ENCODE results near the gene PLEKHG5. TPM values are rescaled to one million over a fixed set of nuclear protein-coding genes. Genes with fewer than 3 reads are reported as not detected.

Gene PLEKHG5
- total RNA-seq, 6 donors from 2014 or later: 5.0 to 31.4 (median 12.6) TPM

DNA sequence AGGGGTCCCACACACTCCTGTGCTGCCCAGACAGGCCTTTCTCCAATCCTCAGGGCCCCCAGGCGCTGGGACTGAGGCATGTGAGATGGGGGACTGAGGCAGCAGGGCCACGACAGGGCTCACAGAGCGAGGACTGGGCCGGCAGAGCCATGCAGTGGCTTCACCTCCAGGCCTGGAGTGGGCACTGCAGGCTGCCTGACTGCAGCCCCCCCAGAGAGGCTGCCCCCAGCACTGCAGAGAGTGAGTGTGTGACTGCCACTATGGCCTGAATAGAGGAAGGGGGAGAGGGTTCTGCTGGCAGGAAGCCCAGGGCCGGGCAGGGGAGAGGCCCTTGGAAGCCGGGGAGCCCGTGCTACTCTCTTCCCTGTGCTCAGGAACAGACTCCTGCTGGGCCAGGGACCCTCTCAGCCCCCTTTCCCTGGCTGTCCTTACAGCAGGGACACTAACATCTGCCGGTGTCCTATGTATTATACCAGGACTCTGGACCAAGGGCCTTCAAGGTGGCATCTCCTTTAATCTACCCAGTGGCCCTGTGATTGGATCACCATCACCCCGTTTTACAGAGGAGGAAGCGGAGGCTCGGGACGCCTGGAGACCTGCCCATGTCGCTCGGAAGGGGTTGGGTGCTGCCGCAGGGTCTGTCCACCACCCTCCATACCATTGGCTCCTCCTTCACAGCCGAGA lies 20.2 kb upstream of the PLEKHG5 start:
- H3K27me3 ChIP-seq: no peaks in the 10 kb centered on the region
- H3K4me1 ChIP-seq: no peaks in the 10 kb centered on the region
- no peaks in the 10 kb centered on the region for H3K36me3 ChIP-seq
- 80 to 88% methylated on average over 9 to 10 of the region's 16 CpGs for WGBS, 2 donors
- TF ChIP-seq POLR2A (IDR thresholded peaks at IDR 0.05) (no peak), POLR2AphosphoS5 (IDR thresholded peaks at IDR 0.05) (no peak), EP300 (IDR thresholded peaks at IDR 0.05) (no peak)
- TF ChIP-seq, protein P1, sequence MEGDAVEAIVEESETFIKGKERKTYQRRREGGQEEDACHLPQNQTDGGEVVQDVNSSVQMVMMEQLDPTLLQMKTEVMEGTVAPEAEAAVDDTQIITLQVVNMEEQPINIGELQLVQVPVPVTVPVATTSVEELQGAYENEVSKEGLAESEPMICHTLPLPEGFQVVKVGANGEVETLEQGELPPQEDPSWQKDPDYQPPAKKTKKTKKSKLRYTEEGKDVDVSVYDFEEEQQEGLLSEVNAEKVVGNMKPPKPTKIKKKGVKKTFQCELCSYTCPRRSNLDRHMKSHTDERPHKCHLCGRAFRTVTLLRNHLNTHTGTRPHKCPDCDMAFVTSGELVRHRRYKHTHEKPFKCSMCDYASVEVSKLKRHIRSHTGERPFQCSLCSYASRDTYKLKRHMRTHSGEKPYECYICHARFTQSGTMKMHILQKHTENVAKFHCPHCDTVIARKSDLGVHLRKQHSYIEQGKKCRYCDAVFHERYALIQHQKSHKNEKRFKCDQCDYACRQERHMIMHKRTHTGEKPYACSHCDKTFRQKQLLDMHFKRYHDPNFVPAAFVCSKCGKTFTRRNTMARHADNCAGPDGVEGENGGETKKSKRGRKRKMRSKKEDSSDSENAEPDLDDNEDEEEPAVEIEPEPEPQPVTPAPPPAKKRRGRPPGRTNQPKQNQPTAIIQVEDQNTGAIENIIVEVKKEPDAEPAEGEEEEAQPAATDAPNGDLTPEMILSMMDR (IDR thresholded peaks at IDR 0.05): no peak
- no peak overlapping the region for H3K27ac ChIP-seq
- H3K4me3 ChIP-seq: no peak overlapping the region
- DNase-seq (peak in 1 of 2 donors; percentile 59), ATAC-seq (ENCODE audit: low FRiP score in 2 of 2) (no peak)
- no peaks in the 10 kb centered on the region for H3K9me3 ChIP-seq

DNA sequence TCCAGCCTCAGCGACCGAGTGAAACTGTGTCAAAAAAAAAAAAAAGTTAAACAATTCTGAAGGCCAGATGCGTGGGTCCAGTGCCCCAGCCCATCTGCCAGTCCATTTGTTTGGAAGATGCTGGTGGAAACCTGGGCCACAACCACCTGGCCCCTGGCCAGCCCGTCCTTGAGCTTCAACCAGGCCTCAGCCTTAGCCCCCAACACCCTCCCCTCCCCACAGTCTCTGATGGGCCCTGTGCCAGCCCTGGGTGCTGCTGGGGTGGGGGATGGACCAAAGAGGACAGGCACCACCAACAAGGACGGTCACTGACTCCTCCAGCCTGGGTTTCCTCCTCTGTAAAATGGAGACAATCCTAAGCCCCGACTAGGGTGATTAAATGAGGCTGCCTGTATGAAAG lies 19.6 kb upstream of the PLEKHG5 start:
- Histone ChIP-seq H3K36me3 (no peaks in the 10 kb centered on the region), H3K27ac (no peak overlapping the region), H3K9me3 (no peaks in the 10 kb centered on the region), H3K27me3 (no peaks in the 10 kb centered on the region), H3K4me3 (no peak overlapping the region), H3K4me1 (no peaks in the 10 kb centered on the region)
- 83 to 85% methylated on average over 5 to 6 of the region's 6 CpGs for WGBS, 2 donors
- DNase-seq: no peak
- TF ChIP-seq POLR2AphosphoS5 (IDR thresholded peaks at IDR 0.05) (no peak), POLR2A (IDR thresholded peaks at IDR 0.05) (no peak), EP300 (IDR thresholded peaks at IDR 0.05) (no peak)
- TF ChIP-seq, protein P1 (IDR thresholded peaks at IDR 0.05): no peak
- no peak for ATAC-seq (ENCODE audit: low FRiP score in 2 of 2)

DNA sequence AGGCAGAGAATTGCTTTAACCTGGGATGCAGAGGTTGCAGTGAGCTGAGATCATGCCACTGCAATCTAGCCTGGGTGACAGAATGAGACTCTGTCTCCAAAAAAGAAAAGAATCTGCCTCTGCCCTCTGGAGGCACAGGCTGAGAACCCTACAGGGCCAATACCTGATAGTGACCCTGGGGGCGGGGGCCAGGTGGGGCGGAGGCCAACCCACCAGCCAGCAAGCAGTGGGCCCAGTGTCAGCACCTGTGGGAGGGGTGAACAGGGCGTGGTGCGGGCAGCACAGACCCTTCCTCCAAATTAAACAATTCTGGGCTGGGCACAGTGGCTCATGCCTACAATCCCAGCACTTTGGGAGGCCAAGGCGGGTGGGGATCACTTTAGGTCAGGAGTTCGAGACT lies 19.0 kb upstream of the PLEKHG5 start:
- ATAC-seq (ENCODE audit: low FRiP score in 2 of 2) (no peak), DNase-seq (peak in 1 of 2 donors; percentile 60)
- H3K4me3 ChIP-seq: no peak overlapping the region
- 79 to 88% methylated on average over 4 to 6 of the region's 6 CpGs for WGBS, 2 donors
- TF ChIP-seq POLR2A (IDR thresholded peaks at IDR 0.05) (no peak), POLR2AphosphoS5 (IDR thresholded peaks at IDR 0.05) (no peak), EP300 (IDR thresholded peaks at IDR 0.05) (no peak)
- TF ChIP-seq, protein P1 (IDR thresholded peaks at IDR 0.05): no peak
- no peaks in the 10 kb centered on the region for H3K4me1 ChIP-seq
- H3K27me3 ChIP-seq: no peaks in the 10 kb centered on the region
- H3K9me3 ChIP-seq: no peaks in the 10 kb centered on the region
- H3K27ac ChIP-seq: no peak overlapping the region
- no peaks in the 10 kb centered on the region for H3K36me3 ChIP-seq

DNA sequence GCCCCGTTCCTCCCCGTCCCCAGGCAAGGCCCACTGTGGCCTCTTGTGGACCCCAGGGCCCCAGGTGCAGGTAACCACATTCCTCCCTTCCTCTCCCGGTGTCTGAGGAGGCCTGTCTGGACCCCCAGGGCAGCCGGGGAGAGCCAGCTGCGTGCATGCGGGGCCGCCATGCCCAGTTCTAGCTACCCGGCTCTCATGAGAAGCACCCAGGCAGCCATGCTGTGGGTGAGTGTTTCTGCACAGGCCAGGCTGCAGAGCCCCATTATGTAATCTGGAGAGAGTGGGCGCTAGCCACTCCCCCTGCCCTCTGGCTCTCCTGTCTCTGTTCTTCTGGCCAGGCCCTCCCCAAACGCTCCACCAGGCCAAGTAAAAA lies 18.4 kb upstream of the PLEKHG5 start:
- ATAC-seq (ENCODE audit: low FRiP score in 2 of 2) (peak in 1 of 2 donors; percentile 46), DNase-seq (peak in 1 of 2 donors; percentile 69)
- H3K4me1 ChIP-seq: no peaks in the 10 kb centered on the region
- H3K9me3 ChIP-seq: no peaks in the 10 kb centered on the region
- no peak overlapping the region for H3K27ac ChIP-seq
- TF ChIP-seq EP300 (IDR thresholded peaks at IDR 0.05): no peak
- no peak for TF ChIP-seq POLR2AphosphoS5 (IDR thresholded peaks at IDR 0.05)
- TF ChIP-seq, protein P1 (IDR thresholded peaks at IDR 0.05): no peak
- no peak for TF ChIP-seq POLR2A (IDR thresholded peaks at IDR 0.05)
- no peaks in the 10 kb centered on the region for H3K27me3 ChIP-seq
- H3K36me3 ChIP-seq: no peaks in the 10 kb centered on the region
- H3K4me3 ChIP-seq: no peak overlapping the region
- 69 to 76% methylated on average over 5 to 8 of the region's 10 CpGs for WGBS, 2 donors
